ENCODE results near the gene ZC3H10.
A peak's percentile ranks its signal among the peaks of the same experiment; 100 is the strongest.

The ZC3H10 gene

GRCh38 chr12:56158029-56158925 is 40.2 kb downstream of the ZC3H10 start, which contains the start of gene MYL6:
Gene MYL6, plus strand, starts transcription at chr12:56158359. Its CDS starts 43 bp downstream, at chr12:56158402.
- H3K4me1 ChIP-seq: no peaks in the 10 kb centered on the region; the same call in 1 of the 2 replicates
- H3K9me3 ChIP-seq: no peaks in the 10 kb centered on the region
- no peak for TF ChIP-seq CTCF (IDR thresholded peaks at IDR 0.05; ENCODE audit: low read depth, low read length)
- peak within 1 kb of the TSS; percentile 92 for H3K4me3 ChIP-seq (ENCODE audit: low read depth, low read length)
- no peaks in the 10 kb centered on the region for H3K27me3 ChIP-seq
- DNase-seq: peak; percentile 96
- peaks cover 44% of the 10 kb centered on the region for H3K36me3 ChIP-seq

- no peak for TF ChIP-seq CTCF (IDR thresholded peaks at IDR 0.05; ENCODE audit: low read depth, low read length)
- H3K36me3 ChIP-seq: peaks cover 51% of the 10 kb centered on the region
- DNase-seq: peak; percentile 57
Observed at GRCh38 chr12:56158926-56159461, 40.9 kb downstream of the ZC3H10 start.

GRCh38 chr12:56159482-56160192 is 41.6 kb downstream of the ZC3H10 start:
- peaks cover 58% of the 10 kb centered on the region for H3K36me3 ChIP-seq
- DNase-seq: no peak
- H3K4me3 ChIP-seq (ENCODE audit: low read depth, low read length): peak overlapping the region; percentile 92
- no peaks in the 10 kb centered on the region for H3K9me3 ChIP-seq
- TF ChIP-seq CTCF (IDR thresholded peaks at IDR 0.05; ENCODE audit: low read depth, low read length): no peak
- no peaks in the 10 kb centered on the region; the same call in 1 of the 2 replicates for H3K27me3 ChIP-seq
- no peaks in the 10 kb centered on the region; the same call in 1 of the 2 replicates for H3K4me1 ChIP-seq

More at GRCh38 chr12:56158926-56159461, 40.9 kb downstream of the ZC3H10 start:
- H3K27me3 ChIP-seq: no peaks in the 10 kb centered on the region; the same call in 1 of the 2 replicates
- H3K9me3 ChIP-seq: no peaks in the 10 kb centered on the region
- no peaks in the 10 kb centered on the region; the same call in 1 of the 2 replicates for H3K4me1 ChIP-seq
- H3K4me3 ChIP-seq (ENCODE audit: low read depth, low read length): peak overlapping the region; percentile 92

- no peak for DNase-seq
- Histone ChIP-seq H3K36me3 (peaks cover 60% of the 10 kb centered on the region), H3K4me1 (no peaks in the 10 kb centered on the region; the same call in 1 of the 2 replicates), H3K4me3 (ENCODE audit: low read depth, low read length) (peak overlapping the region; percentile 92), H3K9me3 (no peaks in the 10 kb centered on the region), H3K27me3 (no peaks in the 10 kb centered on the region; the same call in 1 of the 2 replicates)
- TF ChIP-seq CTCF (IDR thresholded peaks at IDR 0.05; ENCODE audit: low read depth, low read length): no peak
Observed at GRCh38 chr12:56160193-56160763, 42.2 kb downstream of the ZC3H10 start.

GRCh38 chr12:56160894-56161689 is 43.0 kb downstream of the ZC3H10 start:
- no peak for TF ChIP-seq CTCF (IDR thresholded peaks at IDR 0.05; ENCODE audit: low read depth, low read length)
- Histone ChIP-seq H3K9me3 (no peaks in the 10 kb centered on the region), H3K36me3 (peaks cover 58% of the 10 kb centered on the region), H3K4me1 (no peaks in the 10 kb centered on the region; the same call in 1 of the 2 replicates), H3K4me3 (ENCODE audit: low read depth, low read length) (no peak overlapping the region; the same call in 1 of the 2 replicates), H3K27me3 (no peaks in the 10 kb centered on the region; the same call in 1 of the 2 replicates)
- DNase-seq: no peak

All from BE2C (cell line).